Skin of body (tissue), 3 donors: Measurements from ENCODE around the gene TSPAN9. TPM values are rescaled to one million over a fixed set of nuclear protein-coding genes. Genes with fewer than 3 reads are reported as not detected.

Source experiments
- DNase-seq: peaks from one replicate; lab custom pipeline; 2025; lab: John Stamatoyannopoulos, UW
- small RNA-seq: library from RNA; depleted of rRNA; stranded (forward); fragments of <200 nt; gene quantifications from one replicate; pipeline ENCODE3, GENCODE V24; 2014; ENCODE audit warnings: low replicate concordance
- total RNA-seq: library from RNA; depleted of rRNA; stranded (reverse); fragments of >200 nt; gene quantifications from one replicate; pipeline ENCODE4 v1.2.3, GENCODE V29; 2014

The TSPAN9 gene
- total RNA-seq, 1 donor from 2014 or later, result 34.3 TPM

- no peak for DNase-seq
Observed at GRCh38 chr12:3332188-3332587, 255.0 kb downstream of the TSPAN9 start.

GRCh38 chr12:3333583-3333982 lies 256.4 kb downstream of the TSPAN9 start:
- DNase-seq, result no peak

GRCh38 chr12:3333991-3334391 lies 256.8 kb downstream of the TSPAN9 start:
- DNase-seq, result no peak

- DNase-seq, result no peak
Observed at GRCh38 chr12:3335078-3335487, 257.9 kb downstream of the TSPAN9 start.

Small RNA genes within 50 kb of the gene (small RNA-seq; reads per million reads assigned to genes)
- gene AC005912.1, result 0.71 reads per million, percentile 72 among the genes with 10 or more reads in this experiment
- gene RF00017, result not detected

Other genes with a start within 250 kb of the TSPAN9 start
- gene NRIP2, start 242.3 kb upstream of the TSPAN9 start, total RNA-seq, result 0.79 TPM
- not detected for gene TEX52, start 220.3 kb upstream of the TSPAN9 start, total RNA-seq
- gene FOXM1, start 200.2 kb upstream of the TSPAN9 start, total RNA-seq, result 5.8 TPM
- 15.7 TPM for gene RHNO1, start 200.2 kb upstream of the TSPAN9 start, total RNA-seq
- gene TULP3, start 186.5 kb upstream of the TSPAN9 start, total RNA-seq, result 17.6 TPM
- gene TEAD4, start 118.0 kb upstream of the TSPAN9 start, total RNA-seq, result 5.2 TPM